ENCODE results near the gene ATP6AP1.

GRCh38 chrX:154419189-154419588 is 9.3 kb upstream of the ATP6AP1 start:
- TF ChIP-seq GATA2 (IDR thresholded peaks at IDR 0.05; ENCODE audit: low read depth, low read length) (no peak), GATA3 (IDR thresholded peaks at IDR 0.05; ENCODE audit: low read depth, low read length) (no peak)
